Activated T-cell treated with anti-CD3 and anti-CD28 coated beads, Interleukin-2, amount 50 U/mL, for 72 hours (primary cell): ENCODE results near the gene C16orf96. TPM values are rescaled to one million over a fixed set of nuclear protein-coding genes. Genes with fewer than 3 reads are reported as not detected.

Experiments used
- ATAC-seq, 2 donors: fragments of 150-1000 bp; cut with Tn5 transposase; replicated peaks in 1 of 2; 2 replicates each; pipeline ENCODE4 v1.10.0; 2021; ENCODE audit warnings: moderate library complexity in 2 of 2, mild to moderate bottlenecking in 1 of 2
- DNase-seq, 2 donors: peaks; one replicate each; pipeline ENCODE4 v3.0.0; 2021 to 2022; ENCODE audit warnings: mixed read lengths in 1 of 2
- H3K27ac Mint-ChIP-seq: one replicate; pipeline ENCODE4 v1.8.0; 2022; ENCODE audit warnings: mild to moderate bottlenecking, moderate library complexity, mixed read lengths
- H3K27me3 Mint-ChIP-seq: one replicate; pipeline ENCODE4 v1.8.0; 2022; ENCODE audit warnings: low read depth, mixed read lengths
- H3K36me3 Mint-ChIP-seq, 2 donors: one replicate each; pipeline ENCODE4 v1.8.0; 2022; ENCODE audit warnings: mixed read lengths in 2 of 2, mild to moderate bottlenecking in 1 of 2; ENCODE audit not compliant: insufficient read depth in 2 of 2
- H3K4me1 Mint-ChIP-seq: one replicate; pipeline ENCODE4 v1.8.0; 2022; ENCODE audit warnings: low read depth, mixed read lengths
- H3K4me3 Mint-ChIP-seq, 2 donors: one replicate each; pipeline ENCODE4 v1.8.0; 2022; ENCODE audit warnings: mild to moderate bottlenecking in 2 of 2, mixed read lengths in 2 of 2, moderate library complexity in 2 of 2
- H3K9me3 Mint-ChIP-seq, 2 donors: one replicate each; pipeline ENCODE4 v1.8.0; 2022; ENCODE audit warnings: mixed read lengths in 2 of 2
- total RNA-seq, 2 donors: library from RNA; stranded (reverse); gene quantifications; one replicate each; pipeline ENCODE4 v1.2.3, GENCODE V29; 2022

Gene C16orf96
- total RNA-seq, 2 donors from 2014 or later, result 0.51 to 0.55 TPM

- no peak overlapping the region for H3K27ac Mint-ChIP-seq
- DNase-seq, result no peak
- ATAC-seq, result no peak
- H3K27me3 Mint-ChIP-seq, result peaks cover 14% of the 10 kb centered on the region
- no peaks in the 10 kb centered on the region for H3K36me3 Mint-ChIP-seq
- no peak overlapping the region for H3K4me3 Mint-ChIP-seq
- H3K4me1 Mint-ChIP-seq, result peaks cover 5% of the 10 kb centered on the region
- peaks cover 0 to 2% of the 10 kb centered on the region in 2 donors for H3K9me3 Mint-ChIP-seq
Observed at GRCh38 chr16:4583906-4584305, 27.8 kb downstream of the C16orf96 start.

- H3K27ac Mint-ChIP-seq, result no peak overlapping the region
- H3K36me3 Mint-ChIP-seq, result no peaks in the 10 kb centered on the region
- no peak for ATAC-seq
- H3K27me3 Mint-ChIP-seq, result peaks cover 14% of the 10 kb centered on the region
- H3K4me1 Mint-ChIP-seq, result peaks cover 5% of the 10 kb centered on the region
- H3K9me3 Mint-ChIP-seq, result peaks cover 0 to 2% of the 10 kb centered on the region in 2 donors
- H3K4me3 Mint-ChIP-seq, result no peak overlapping the region
- no peak for DNase-seq
Observed at GRCh38 chr16:4586291-4586690, 30.2 kb downstream of the C16orf96 start.

- no peak for DNase-seq
- Mint-ChIP-seq H3K27me3 (peaks cover 14% of the 10 kb centered on the region), H3K27ac (no peak overlapping the region), H3K9me3 (peaks cover 0 to 2% of the 10 kb centered on the region in 2 donors), H3K4me1 (peaks cover 5% of the 10 kb centered on the region), H3K4me3 (no peak overlapping the region), H3K36me3 (no peaks in the 10 kb centered on the region)
- ATAC-seq, result no peak
Observed at GRCh38 chr16:4588386-4588785, 32.2 kb downstream of the C16orf96 start.

- DNase-seq, result no peak
- H3K27ac Mint-ChIP-seq, result no peak overlapping the region
- peaks cover 0 to 2% of the 10 kb centered on the region in 2 donors for H3K9me3 Mint-ChIP-seq
- H3K4me3 Mint-ChIP-seq, result no peak overlapping the region
- peaks cover 5% of the 10 kb centered on the region for H3K4me1 Mint-ChIP-seq
- ATAC-seq, result no peak
- peaks cover 14% of the 10 kb centered on the region for H3K27me3 Mint-ChIP-seq
- H3K36me3 Mint-ChIP-seq, result no peaks in the 10 kb centered on the region
Observed at GRCh38 chr16:4588961-4589360, 32.8 kb downstream of the C16orf96 start.

GRCh38 chr16:4591191-4591590 lies 35.1 kb downstream of the C16orf96 start:
- peaks cover 0 to 2% of the 10 kb centered on the region in 2 donors for H3K9me3 Mint-ChIP-seq
- ATAC-seq (no peak), DNase-seq (no peak)
- H3K36me3 Mint-ChIP-seq, result no peaks in the 10 kb centered on the region
- H3K27ac Mint-ChIP-seq, result no peak overlapping the region
- H3K4me1 Mint-ChIP-seq, result no peaks in the 10 kb centered on the region
- peaks cover 5% of the 10 kb centered on the region for H3K27me3 Mint-ChIP-seq
- H3K4me3 Mint-ChIP-seq, result no peak overlapping the region

- H3K36me3 Mint-ChIP-seq, result no peaks in the 10 kb centered on the region
- H3K9me3 Mint-ChIP-seq, result peaks cover 0 to 2% of the 10 kb centered on the region in 2 donors
- ATAC-seq (no peak), DNase-seq (no peak)
- no peaks in the 10 kb centered on the region for H3K27me3 Mint-ChIP-seq
- no peak overlapping the region for H3K4me3 Mint-ChIP-seq
- H3K27ac Mint-ChIP-seq, result no peak overlapping the region
- no peaks in the 10 kb centered on the region for H3K4me1 Mint-ChIP-seq
Observed at GRCh38 chr16:4591706-4592470, 35.7 kb downstream of the C16orf96 start.

- no peak for DNase-seq
- Mint-ChIP-seq H3K4me1 (no peaks in the 10 kb centered on the region), H3K4me3 (no peak overlapping the region), H3K9me3 (peaks cover 0 to under 1% of the 10 kb centered on the region in 2 donors), H3K27ac (no peak overlapping the region), H3K27me3 (no peaks in the 10 kb centered on the region), H3K36me3 (no peaks in the 10 kb centered on the region)
- no peak for ATAC-seq
Observed at GRCh38 chr16:4593086-4593485, 36.9 kb downstream of the C16orf96 start.

- no peak overlapping the region for H3K4me3 Mint-ChIP-seq
- no peak overlapping the region for H3K27ac Mint-ChIP-seq
- H3K9me3 Mint-ChIP-seq, result no peaks in the 10 kb centered on the region
- ATAC-seq (no peak), DNase-seq (no peak)
- no peaks in the 10 kb centered on the region for H3K4me1 Mint-ChIP-seq
- H3K27me3 Mint-ChIP-seq, result no peaks in the 10 kb centered on the region
- H3K36me3 Mint-ChIP-seq, result no peaks in the 10 kb centered on the region
Observed at GRCh38 chr16:4594433-4595410, 38.6 kb downstream of the C16orf96 start.

GRCh38 chr16:4597174-4597573 lies 41.0 kb downstream of the C16orf96 start:
- no peaks in the 10 kb centered on the region for H3K36me3 Mint-ChIP-seq
- no peak overlapping the region for H3K4me3 Mint-ChIP-seq
- no peaks in the 10 kb centered on the region for H3K27me3 Mint-ChIP-seq
- H3K4me1 Mint-ChIP-seq, result no peaks in the 10 kb centered on the region
- no peak overlapping the region for H3K27ac Mint-ChIP-seq
- DNase-seq (no peak), ATAC-seq (no peak)
- H3K9me3 Mint-ChIP-seq, result no peaks in the 10 kb centered on the region

- no peak for ATAC-seq
Observed at GRCh38 chr16:4599037-4599436, 42.9 kb downstream of the C16orf96 start.

GRCh38 chr16:4599545-4599944 lies 43.4 kb downstream of the C16orf96 start:
- no peaks in the 10 kb centered on the region for H3K36me3 Mint-ChIP-seq
- H3K4me1 Mint-ChIP-seq, result no peaks in the 10 kb centered on the region
- H3K27me3 Mint-ChIP-seq, result no peaks in the 10 kb centered on the region
- H3K27ac Mint-ChIP-seq, result no peak overlapping the region
- DNase-seq (no peak), ATAC-seq (no peak)
- no peaks in the 10 kb centered on the region for H3K9me3 Mint-ChIP-seq
- H3K4me3 Mint-ChIP-seq, result no peak overlapping the region

More at GRCh38 chr16:4599037-4599436, 42.9 kb downstream of the C16orf96 start:
- Mint-ChIP-seq H3K9me3 (no peaks in the 10 kb centered on the region), H3K4me3 (no peak overlapping the region), H3K27me3 (no peaks in the 10 kb centered on the region), H3K27ac (peak overlapping the region; percentile 46), H3K4me1 (no peaks in the 10 kb centered on the region), H3K36me3 (no peaks in the 10 kb centered on the region)
- no peak for DNase-seq

GRCh38 chr16:4601036-4601863 lies 45.1 kb downstream of the C16orf96 start:
- no peaks in the 10 kb centered on the region for H3K36me3 Mint-ChIP-seq
- no peaks in the 10 kb centered on the region for H3K27me3 Mint-ChIP-seq
- ATAC-seq, result no peak
- no peak overlapping the region for H3K4me3 Mint-ChIP-seq
- no peaks in the 10 kb centered on the region for H3K9me3 Mint-ChIP-seq
- no peak overlapping the region for H3K27ac Mint-ChIP-seq
- H3K4me1 Mint-ChIP-seq, result no peaks in the 10 kb centered on the region
- no peak for DNase-seq

GRCh38 chr16:4601864-4602186 lies 45.7 kb downstream of the C16orf96 start:
- Mint-ChIP-seq H3K4me3 (no peak overlapping the region), H3K36me3 (no peaks in the 10 kb centered on the region), H3K9me3 (no peaks in the 10 kb centered on the region), H3K27me3 (no peaks in the 10 kb centered on the region), H3K27ac (no peak overlapping the region), H3K4me1 (no peaks in the 10 kb centered on the region)
- ATAC-seq (no peak), DNase-seq (no peak)
